Fibroblast of lung (primary cell): Measurements from ENCODE around the gene BMP7. TPM values are rescaled to one million over a fixed set of nuclear protein-coding genes. Genes with fewer than 3 reads are reported as not detected.

ENCODE experiments used
- DNase-seq, 2 donors: peaks; one replicate each; pipeline versions ENCODE4 v3.0.0 to v3.0.0-alpha.2; 2010; ENCODE audit warnings: low read depth in 2 of 2
- H2AFZ ChIP-seq: 2 replicates; pipeline ENCODE4 v1.5.1; 2012; ENCODE audit warnings: low read length, control low read depth, inconsistent platforms
- H3K27ac ChIP-seq: 2 replicates; pipeline ENCODE4 v1.5.1; 2011; ENCODE audit warnings: low read length, control low read depth; ENCODE audit not compliant: insufficient read depth
- H3K27me3 ChIP-seq: 2 replicates; pipeline ENCODE4 v1.5.1; 2011; ENCODE audit warnings: mild to moderate bottlenecking, low read length; ENCODE audit not compliant: control insufficient read depth, insufficient read depth
- H3K36me3 ChIP-seq: 2 replicates; pipeline ENCODE4 v1.5.1; 2011; ENCODE audit warnings: low read length; ENCODE audit not compliant: control insufficient read depth, insufficient read depth
- H3K4me1 ChIP-seq: 2 replicates; pipeline ENCODE4 v1.5.1; 2011; ENCODE audit warnings: low read length; ENCODE audit not compliant: control insufficient read depth, insufficient read depth; ENCODE audit errors: extremely low read depth
- H3K4me2 ChIP-seq: 2 replicates; pipeline ENCODE4 v1.5.1; 2011; ENCODE audit warnings: low read length, control low read depth; ENCODE audit not compliant: insufficient read depth; ENCODE audit errors: extremely low read depth
- H3K4me3 ChIP-seq, 4 experiments: fragments of 200-600 bp in 1 of 4; sonication (generic) in 1 of 4; replicated peaks in 1 of 4; 2 replicates each; pipeline ENCODE4 v1.5.1; 2011 to 2016; ENCODE audit warnings: low read length in 4 of 4, low read depth in 3 of 4, mild to moderate bottlenecking in 3 of 4, control low read depth in 2 of 4, inconsistent platforms in 1 of 4, mixed read lengths in 1 of 4; ENCODE audit not compliant: insufficient read depth in 1 of 4; ENCODE audit errors: control extremely low read depth in 1 of 4
- H3K79me2 ChIP-seq: 2 replicates; pipeline ENCODE4 v1.5.1; 2012; ENCODE audit warnings: mild to moderate bottlenecking, low read length, inconsistent platforms; ENCODE audit not compliant: control insufficient read depth, insufficient read depth
- H3K9ac ChIP-seq: 2 replicates; pipeline ENCODE4 v1.5.1; 2011; ENCODE audit warnings: mild to moderate bottlenecking, low read length, control low read depth; ENCODE audit not compliant: insufficient read depth
- H3K9me3 ChIP-seq: 2 replicates; pipeline ENCODE4 v1.5.1; 2012; ENCODE audit warnings: low read depth, low read length; ENCODE audit not compliant: control insufficient read depth, insufficient read depth
- H4K20me1 ChIP-seq: 2 replicates; pipeline ENCODE4 v1.5.1; 2011; ENCODE audit warnings: low read length; ENCODE audit not compliant: control insufficient read depth, insufficient read depth; ENCODE audit errors: extremely low read depth
- CTCF ChIP-seq, 2 donors: IDR thresholded peaks in 1 of 2; conservative IDR thresholded peaks in 1 of 2; 1 replicate in 1 of 2; 2 replicates in 1 of 2; pipeline ENCODE4 v1.5.1; 2011 to 2012; ENCODE audit warnings: low read length in 2 of 2, control low read depth in 1 of 2, inconsistent platforms in 1 of 2, low read depth in 1 of 2, mild to moderate bottlenecking in 1 of 2
- EZH2 ChIP-seq: IDR thresholded peaks from 2 replicates; pipeline ENCODE4 v1.5.1; 2012; ENCODE audit warnings: low read length, control low read depth, mild to moderate bottlenecking; ENCODE audit errors: missing control alignments
- polyA plus RNA-seq, 2 donors: library from polyadenylated mRNA; depleted of rRNA in 1 of 2; stranded (reverse) in 1 of 2; unstranded in 1 of 2; fragments of >200 nt; gene quantifications; 2 replicates each; pipeline ENCODE4 v1.2.1, GENCODE V29; 2011 to 2012; ENCODE audit warnings: missing spikeins in 1 of 2
- total RNA-seq: library from RNA; depleted of rRNA; stranded (reverse); fragments of >200 nt; gene quantifications from 2 replicates; pipeline ENCODE4 v1.2.1, GENCODE V29; 2014

The BMP7 gene
- total and polyA plus RNA-seq, 2 donors (not counting 1 experiment from before 2014, with no cell fraction given), result not detected

- Histone ChIP-seq H3K79me2 (no peaks in the 10 kb centered on the region), H3K4me2 (no peak overlapping the region), H3K27ac (no peak overlapping the region), H3K4me3 (no peak overlapping the region), H4K20me1 (no peaks in the 10 kb centered on the region), H2AFZ (no peak overlapping the region), H3K9me3 (no peaks in the 10 kb centered on the region), H3K4me1 (no peaks in the 10 kb centered on the region), H3K9ac (no peak overlapping the region), H3K27me3 (no peaks in the 10 kb centered on the region), H3K36me3 (no peaks in the 10 kb centered on the region)
- TF ChIP-seq EZH2 (no peak), CTCF (conservative IDR thresholded peaks at IDR 0.05 in 1 of 2, IDR thresholded peaks at IDR 0.05 in 1 of 2; ENCODE audit: low read depth in 1 of 2, low read length in 2 of 2) (no peak)
- DNase-seq, result no peak
These were observed 49.8 kb downstream of the BMP7 start for GRCh38 chr20:57216669-57217068.

- Histone ChIP-seq H3K79me2 (no peaks in the 10 kb centered on the region), H3K36me3 (no peaks in the 10 kb centered on the region), H2AFZ (no peak overlapping the region), H3K27ac (no peak overlapping the region), H3K9ac (no peak overlapping the region), H3K27me3 (no peaks in the 10 kb centered on the region), H3K4me2 (no peak overlapping the region), H3K4me1 (no peaks in the 10 kb centered on the region), H3K4me3 (no peak overlapping the region), H3K9me3 (no peaks in the 10 kb centered on the region), H4K20me1 (no peaks in the 10 kb centered on the region)
- no peak for DNase-seq
- TF ChIP-seq EZH2, result no peak
- no peak for TF ChIP-seq CTCF (conservative IDR thresholded peaks at IDR 0.05 in 1 of 2, IDR thresholded peaks at IDR 0.05 in 1 of 2; ENCODE audit: low read depth in 1 of 2, low read length in 2 of 2)
These were observed 50.5 kb downstream of the BMP7 start for GRCh38 chr20:57215826-57216471.

DNA sequence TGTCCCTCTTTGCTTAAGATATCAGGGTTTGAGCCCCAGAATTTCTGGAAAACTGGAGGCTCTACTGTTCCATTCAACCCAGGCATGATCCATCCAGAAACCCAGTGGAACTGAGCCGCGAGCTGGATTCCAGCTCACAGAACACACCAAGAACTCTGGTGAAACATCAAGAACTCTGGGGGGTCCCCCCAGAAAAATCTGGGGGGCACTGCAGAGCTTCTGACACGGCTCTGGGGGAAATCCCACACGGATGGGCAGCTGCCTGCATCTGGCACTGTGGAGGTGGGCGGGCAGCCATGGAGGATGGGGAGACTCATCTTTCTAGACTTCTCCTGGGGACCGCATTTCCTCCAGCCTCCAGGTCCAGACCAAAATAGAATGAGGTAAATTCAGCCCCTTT lies 51.0 kb downstream of the BMP7 start:
- H3K4me2 ChIP-seq, result no peak overlapping the region
- no peaks in the 10 kb centered on the region for H3K4me1 ChIP-seq
- H3K9me3 ChIP-seq, result no peaks in the 10 kb centered on the region
- no peak overlapping the region for H3K9ac ChIP-seq
- H3K79me2 ChIP-seq, result no peaks in the 10 kb centered on the region
- H3K36me3 ChIP-seq, result no peaks in the 10 kb centered on the region
- H4K20me1 ChIP-seq, result no peaks in the 10 kb centered on the region
- H3K27me3 ChIP-seq, result no peaks in the 10 kb centered on the region
- H2AFZ ChIP-seq, result no peak overlapping the region
- DNase-seq, result no peak
- TF ChIP-seq EZH2 (no peak), CTCF (conservative IDR thresholded peaks at IDR 0.05 in 1 of 2, IDR thresholded peaks at IDR 0.05 in 1 of 2; ENCODE audit: low read depth in 1 of 2, low read length in 2 of 2) (no peak)
- H3K27ac ChIP-seq, result no peak overlapping the region
- H3K4me3 ChIP-seq, result no peak overlapping the region
